Placental pericyte (primary cell): Measurements from ENCODE around the gene ZFP36. TPM values are rescaled to one million over a fixed set of nuclear protein-coding genes. Genes with fewer than 3 reads are reported as not detected.

Experiments
- small RNA-seq: library from RNA; depleted of rRNA; stranded (forward); fragments of <200 nt; gene quantifications from one replicate; pipeline ENCODE3, GENCODE V24; 2012; ENCODE audit warnings: low replicate concordance
- total RNA-seq: library from RNA; depleted of rRNA; stranded (reverse); fragments of >200 nt; gene quantifications from 2 replicates; pipeline ENCODE4 v1.2.3, GENCODE V29; 2012

ZFP36 gene, protein sequence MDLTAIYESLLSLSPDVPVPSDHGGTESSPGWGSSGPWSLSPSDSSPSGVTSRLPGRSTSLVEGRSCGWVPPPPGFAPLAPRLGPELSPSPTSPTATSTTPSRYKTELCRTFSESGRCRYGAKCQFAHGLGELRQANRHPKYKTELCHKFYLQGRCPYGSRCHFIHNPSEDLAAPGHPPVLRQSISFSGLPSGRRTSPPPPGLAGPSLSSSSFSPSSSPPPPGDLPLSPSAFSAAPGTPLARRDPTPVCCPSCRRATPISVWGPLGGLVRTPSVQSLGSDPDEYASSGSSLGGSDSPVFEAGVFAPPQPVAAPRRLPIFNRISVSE
- 4.6 and 6.4 TPM in 2 replicates for total RNA-seq

DNA sequence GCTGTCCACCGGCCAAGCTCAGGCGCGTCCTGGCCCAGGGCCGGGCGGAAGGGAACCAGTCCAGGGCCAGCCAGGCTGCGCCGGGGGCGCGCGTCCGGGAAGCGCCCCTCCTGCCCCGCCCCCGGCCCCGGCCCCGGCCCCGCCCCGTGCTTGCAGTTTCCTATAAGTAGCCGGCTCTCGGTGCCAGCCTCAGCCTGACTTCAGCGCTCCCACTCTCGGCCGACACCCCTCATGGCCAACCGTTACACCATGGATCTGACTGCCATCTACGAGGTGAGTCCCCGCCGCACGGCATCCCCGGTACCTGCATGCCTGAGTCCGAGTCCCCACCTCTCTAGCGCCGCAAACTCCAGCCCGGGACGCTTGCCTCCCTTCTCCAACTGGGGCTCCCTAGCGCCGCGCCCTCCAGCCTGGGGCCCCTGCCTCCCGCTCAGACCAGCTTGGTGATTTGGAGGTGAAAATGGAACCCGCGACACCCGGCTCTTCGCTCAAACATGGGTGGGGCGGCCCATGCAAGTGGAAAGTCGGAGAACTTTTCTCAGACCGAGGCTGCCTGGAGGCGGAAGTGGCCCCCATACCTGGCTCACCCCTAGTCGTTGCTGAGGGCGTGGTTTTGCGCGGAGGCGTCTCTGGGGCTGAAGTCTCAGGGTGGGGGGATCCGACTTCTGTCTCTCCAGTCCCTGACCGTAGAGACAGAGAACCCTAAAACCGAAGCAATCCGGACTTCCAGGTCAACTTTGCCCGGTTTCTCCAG, at the start of gene ZFP36:
Gene ZFP36 (plus strand): TSS at position 192 of the 754 bp plus-strand sequence. CDS start 58 bp downstream, at position 250.

DNA sequence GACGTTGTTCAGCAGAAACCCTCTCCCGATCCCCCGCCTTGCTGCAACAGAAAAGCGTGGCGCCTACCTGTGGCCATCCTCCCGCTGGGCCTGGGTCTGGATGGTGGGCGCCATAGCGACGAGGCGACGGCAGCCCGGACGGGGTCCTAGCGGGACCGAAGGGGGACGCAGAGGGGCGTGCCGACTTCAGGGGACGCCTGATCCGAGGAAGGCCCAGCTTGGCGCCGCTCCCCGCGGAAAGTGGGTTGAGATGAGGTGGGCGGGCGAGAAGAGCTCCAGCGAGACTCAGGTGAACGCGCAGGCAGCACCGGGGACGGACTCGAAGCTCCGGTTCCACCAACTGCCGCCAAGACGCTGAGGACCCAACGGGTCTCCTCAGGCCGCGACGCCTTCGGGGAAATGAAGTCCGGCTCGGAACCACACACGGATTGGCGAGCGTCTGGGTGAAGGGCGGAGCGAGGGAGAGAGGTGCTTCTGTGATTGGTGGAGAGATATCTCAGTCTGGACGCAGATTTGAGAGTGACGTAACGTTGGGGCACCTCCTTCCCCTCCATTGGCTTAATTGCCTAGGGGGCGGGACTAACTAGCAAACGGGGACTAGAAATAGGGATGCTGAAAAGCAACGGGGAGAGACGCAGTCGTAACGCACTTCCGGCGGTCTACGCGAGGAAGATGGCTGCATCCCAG, 15.8 kb upstream of the ZFP36 start, which contains the start of the genes MED29 and PAF1:
Gene MED29 (plus strand): TSS at position 628 of the 687 bp plus-strand sequence. CDS start 45 bp downstream, at position 673.
Gene PAF1 (minus strand): TSS at position 356 of the 687 bp plus-strand sequence. CDS start 242 bp downstream, at position 114.

DNA sequence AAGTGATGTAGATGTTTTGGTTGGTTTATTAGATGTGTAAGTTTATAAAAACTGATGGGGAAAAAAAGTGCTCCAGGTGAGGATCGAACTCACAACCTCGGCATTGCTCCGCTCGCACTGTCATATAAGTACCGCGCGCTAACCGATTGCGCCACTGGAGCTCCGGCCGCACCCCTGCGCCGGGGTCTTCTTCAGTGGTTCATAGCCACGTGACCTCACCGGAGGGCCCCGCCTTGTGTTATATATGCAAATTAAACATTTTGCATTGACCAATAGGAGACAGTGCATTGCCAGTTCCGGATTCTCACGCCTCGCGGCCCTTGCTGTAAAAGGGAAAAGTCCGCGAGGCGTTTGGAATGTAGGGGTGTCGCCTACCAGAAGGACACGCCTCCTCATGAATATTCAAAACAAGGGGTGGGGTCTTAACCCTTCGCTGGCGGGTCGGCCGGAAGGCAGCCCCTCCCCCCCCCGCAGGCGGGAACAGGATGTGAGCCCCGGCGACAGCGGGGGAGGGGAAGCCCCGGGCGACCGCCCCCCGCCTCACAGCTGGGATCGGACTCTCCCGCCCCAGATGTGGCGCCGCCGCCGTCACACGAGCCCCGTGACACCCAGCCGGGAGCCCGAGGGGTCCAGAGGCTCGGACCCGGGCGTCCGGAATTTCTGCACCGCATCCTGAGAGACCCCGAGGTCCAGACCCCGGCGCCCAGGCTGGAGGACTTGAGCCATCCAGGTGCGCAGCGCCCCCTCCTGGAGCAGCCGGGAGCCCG, 5.6 kb downstream of the ZFP36 start, which contains the start of gene PLEKHG2:
Gene PLEKHG2 (plus strand): TSS at position 570 of the 767 bp plus-strand sequence. CDS start 1,418 bp downstream, outside the sequence.

DNA sequence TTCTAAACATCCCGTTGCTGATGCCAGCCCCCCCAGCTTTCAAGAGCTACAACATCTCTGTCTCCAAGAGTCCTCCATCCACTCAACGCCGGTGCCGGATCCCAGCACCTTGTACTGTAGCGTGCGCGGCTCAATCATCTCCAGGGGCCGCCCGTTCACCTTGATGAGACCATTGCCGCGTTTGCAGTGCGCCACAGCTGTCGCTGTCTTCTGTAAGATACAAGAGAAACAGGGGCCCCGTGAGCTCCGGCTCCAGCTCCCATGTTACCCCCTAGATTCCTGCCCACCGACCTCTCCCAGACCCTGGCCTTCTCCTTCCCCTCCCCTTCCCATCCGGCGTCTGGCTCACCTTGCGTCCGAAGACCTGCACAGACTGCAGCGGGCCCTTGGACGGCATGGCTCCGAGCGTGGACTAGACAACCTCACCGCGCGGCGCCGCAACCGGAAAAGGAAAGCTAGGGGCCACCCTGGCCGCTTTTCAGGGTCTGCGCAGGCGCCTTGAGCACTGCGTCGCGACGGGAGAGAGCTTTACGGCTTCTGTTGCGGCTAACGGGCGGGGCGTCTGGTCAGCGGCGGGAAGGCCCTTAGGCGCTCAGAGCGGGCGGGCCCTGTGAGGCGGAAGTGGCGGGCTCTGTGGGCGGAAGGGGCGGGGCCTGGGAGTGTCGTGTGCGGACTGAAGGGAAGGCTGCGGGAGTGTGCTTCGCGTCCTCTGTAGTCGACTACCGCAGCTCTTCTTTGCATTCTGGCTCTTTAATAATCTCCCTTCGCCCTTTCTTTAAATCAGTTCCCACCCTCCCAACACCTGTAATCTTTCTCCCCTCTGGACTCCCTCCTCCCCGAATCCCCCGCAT, 29.1 kb downstream of the ZFP36 start, which contains the start of gene RPS16:
Gene RPS16 (minus strand): TSS at position 451 of the 851 bp plus-strand sequence. CDS start 54 bp downstream, at position 397.

DNA sequence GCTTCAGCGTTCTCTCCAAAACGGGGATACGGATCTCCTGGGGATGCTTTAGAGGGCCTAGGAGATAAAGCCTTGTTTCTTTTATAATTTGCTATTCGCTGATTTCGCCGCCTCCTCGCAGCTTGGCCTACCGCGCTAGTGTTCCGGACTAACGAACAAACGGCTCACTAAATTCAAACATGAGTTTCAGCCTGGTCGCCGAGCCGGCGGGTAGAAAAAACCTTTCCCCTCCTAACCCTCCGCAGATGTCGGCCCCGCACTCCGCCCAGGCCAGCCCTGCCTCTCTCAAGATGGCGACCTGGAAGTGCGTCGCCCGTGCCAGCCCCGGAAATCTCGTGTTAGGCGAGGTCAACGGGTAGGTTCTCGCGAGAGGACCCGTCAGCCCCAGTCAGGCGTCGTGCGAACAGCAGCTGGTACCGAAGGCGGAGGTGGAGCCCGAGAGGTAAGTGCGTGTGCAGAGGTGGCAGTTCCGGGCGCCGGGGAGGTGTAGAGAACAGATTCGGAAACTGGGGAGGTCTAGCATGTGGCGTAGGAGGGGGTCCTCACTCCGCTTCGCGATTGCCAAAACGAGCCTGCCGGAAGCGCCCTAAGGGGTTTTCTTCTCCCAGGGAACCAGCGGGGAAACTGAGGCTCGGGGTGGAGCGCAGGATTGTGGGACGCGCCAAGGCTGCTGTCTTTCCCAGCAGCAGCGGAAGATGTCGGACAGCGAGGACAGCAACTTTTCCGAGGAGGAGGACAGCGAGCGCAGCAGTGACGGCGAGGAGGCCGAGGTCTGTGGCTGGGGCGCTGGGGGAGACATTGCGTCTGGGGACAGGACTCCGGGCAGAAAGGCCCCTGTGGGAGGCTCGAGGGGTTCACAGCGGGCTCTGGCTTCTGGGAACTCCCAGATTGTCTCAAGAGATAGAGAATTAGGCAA, 38.8 kb downstream of the ZFP36 start, which contains the start of gene SUPT5H:
Gene SUPT5H (plus strand): TSS at position 387 of the 916 bp plus-strand sequence. CDS start 309 bp downstream, at position 696.

Small RNA genes lying within 50 kb of the gene (small RNA-seq; reads per million reads assigned to genes)
- not detected for gene MIR4530
- not detected for gene RN7SL566P

Other genes starting within 250 kb of the ZFP36 start
- gene NCCRP1, start 209.9 kb upstream of the ZFP36 start, total RNA-seq, result not detected in 2 replicates
- gene SYCN, start 202.6 kb upstream of the ZFP36 start, total RNA-seq, result not detected in 2 replicates
- not detected in 2 replicates for gene IFNL3, start 161.8 kb upstream of the ZFP36 start, total RNA-seq
- gene IFNL4, start 158.0 kb upstream of the ZFP36 start, total RNA-seq, result not detected in 2 replicates
- gene IFNL2, start 138.5 kb upstream of the ZFP36 start, total RNA-seq, result not detected in 2 replicates
- gene IFNL1, start 110.4 kb upstream of the ZFP36 start, total RNA-seq, result not detected in 2 replicates
- under 0.01 TPM in 1 of 2 replicates, not detected in the other for gene LRFN1, start 86.0 kb upstream of the ZFP36 start, total RNA-seq
- gene GMFG, start 70.8 kb upstream of the ZFP36 start, total RNA-seq, result 1.4 TPM in 1 of 2 replicates, not detected in the other
- gene SAMD4B, start 64.4 kb upstream of the ZFP36 start, total RNA-seq, result 67.8 and 80.2 TPM in 2 replicates
- 35.0 and 38.4 TPM in 2 replicates for gene PAF1, start 15.7 kb upstream of the ZFP36 start, total RNA-seq
- 21.0 and 25.1 TPM in 2 replicates for gene MED29, start 15.5 kb upstream of the ZFP36 start, total RNA-seq
- gene PLEKHG2, start 5.8 kb downstream of the ZFP36 start, total RNA-seq, result 12.5 and 35.9 TPM in 2 replicates
- gene RPS16, start 29.1 kb downstream of the ZFP36 start, total RNA-seq, result 117 and 211 TPM in 2 replicates
- gene SUPT5H, start 38.7 kb downstream of the ZFP36 start, total RNA-seq, result 97.6 and 122 TPM in 2 replicates
- 43.1 and 65.0 TPM in 2 replicates for gene TIMM50, start 74.0 kb downstream of the ZFP36 start, total RNA-seq
- gene DLL3, start 92.1 kb downstream of the ZFP36 start, total RNA-seq, result 0.43 TPM in 1 of 2 replicates, not detected in the other
- gene SELENOV, start 108.3 kb downstream of the ZFP36 start, total RNA-seq, result not detected in 2 replicates
- gene EID2B, start 126.0 kb downstream of the ZFP36 start, total RNA-seq, result 1.8 and 4.6 TPM in 2 replicates
- gene EID2, start 133.3 kb downstream of the ZFP36 start, total RNA-seq, result 3.9 and 12.2 TPM in 2 replicates
- gene LGALS13, start 195.7 kb downstream of the ZFP36 start, total RNA-seq, result not detected in 2 replicates
- not detected in 2 replicates for gene LGALS16, start 249.1 kb downstream of the ZFP36 start, total RNA-seq